ENCODE measurements around the gene PSMB7. TPM values are rescaled to one million over a fixed set of nuclear protein-coding genes. Genes with fewer than 3 reads are reported as not detected.

PSMB7 gene
- total RNA-seq, 2 experiments from 2014 or later, result 69.3 to 71.7 TPM

DNA sequence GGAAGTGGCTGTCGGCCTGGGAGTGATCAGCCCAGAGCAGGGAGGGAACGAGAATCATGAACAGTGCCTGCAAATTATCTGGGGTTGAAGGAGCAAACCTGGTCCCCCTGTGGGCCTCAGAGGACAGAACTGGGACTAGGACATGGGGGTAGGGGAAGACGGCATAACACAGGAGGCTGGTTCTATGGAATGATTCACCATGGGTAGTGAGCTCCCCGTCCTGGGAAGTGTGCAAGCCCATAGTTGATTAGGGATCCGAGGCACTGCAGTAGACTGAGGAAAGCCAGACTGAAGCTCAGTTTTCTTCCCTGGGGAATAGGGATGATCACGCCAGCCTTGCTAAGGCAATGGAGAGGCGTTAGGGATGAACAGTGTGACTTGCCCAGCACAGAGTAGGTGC is 40.6 kb upstream of the PSMB7 start:
- DNase-seq (no peak), ATAC-seq (ENCODE audit: poor library complexity) (no peak)
- ChIA-PET CTCF (no interaction called here), POLR2A (no interaction called here)
- intact Hi-C loops (cut with DNase I, micrococcal nuclease), result no loop called here
- Histone ChIP-seq H3K4me1 (ENCODE audit: insufficient read depth, low read length) (no peaks in the 10 kb centered on the region), H3K27ac (ENCODE audit: low read depth in 1 of 2, low read length in 2 of 2) (no peak overlapping the region), H3K4me3 (ENCODE audit: low read length) (no peak overlapping the region), H3K36me3 (ENCODE audit: insufficient read depth, low read length) (no peaks in the 10 kb centered on the region), H3K27me3 (ENCODE audit: control insufficient read depth in 1 of 2, insufficient read depth in 2 of 2, low read length in 2 of 2) (peaks cover 15 to 20% of the 10 kb centered on the region in 2 experiments), H3K9me3 (ENCODE audit: control insufficient read depth in 1 of 2, insufficient read depth in 1 of 2, low read length in 2 of 2) (peaks cover 0 to 4% of the 10 kb centered on the region in 2 experiments)
- no peak overlapping the region for H3K27ac Mint-ChIP-seq
- peaks cover 2% of the 10 kb centered on the region for H3K9me3 Mint-ChIP-seq
- peaks cover 25% of the 10 kb centered on the region for H3K27me3 Mint-ChIP-seq
- TF ChIP-seq, protein P1, sequence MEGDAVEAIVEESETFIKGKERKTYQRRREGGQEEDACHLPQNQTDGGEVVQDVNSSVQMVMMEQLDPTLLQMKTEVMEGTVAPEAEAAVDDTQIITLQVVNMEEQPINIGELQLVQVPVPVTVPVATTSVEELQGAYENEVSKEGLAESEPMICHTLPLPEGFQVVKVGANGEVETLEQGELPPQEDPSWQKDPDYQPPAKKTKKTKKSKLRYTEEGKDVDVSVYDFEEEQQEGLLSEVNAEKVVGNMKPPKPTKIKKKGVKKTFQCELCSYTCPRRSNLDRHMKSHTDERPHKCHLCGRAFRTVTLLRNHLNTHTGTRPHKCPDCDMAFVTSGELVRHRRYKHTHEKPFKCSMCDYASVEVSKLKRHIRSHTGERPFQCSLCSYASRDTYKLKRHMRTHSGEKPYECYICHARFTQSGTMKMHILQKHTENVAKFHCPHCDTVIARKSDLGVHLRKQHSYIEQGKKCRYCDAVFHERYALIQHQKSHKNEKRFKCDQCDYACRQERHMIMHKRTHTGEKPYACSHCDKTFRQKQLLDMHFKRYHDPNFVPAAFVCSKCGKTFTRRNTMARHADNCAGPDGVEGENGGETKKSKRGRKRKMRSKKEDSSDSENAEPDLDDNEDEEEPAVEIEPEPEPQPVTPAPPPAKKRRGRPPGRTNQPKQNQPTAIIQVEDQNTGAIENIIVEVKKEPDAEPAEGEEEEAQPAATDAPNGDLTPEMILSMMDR (IDR thresholded peaks at IDR 0.05), result no peak
- no peaks in the 10 kb centered on the region for H3K4me1 Mint-ChIP-seq (ENCODE audit: low read depth)
- H3K36me3 Mint-ChIP-seq (ENCODE audit: low read depth), result no peaks in the 10 kb centered on the region
- H3K4me3 Mint-ChIP-seq, result no peak overlapping the region

DNA sequence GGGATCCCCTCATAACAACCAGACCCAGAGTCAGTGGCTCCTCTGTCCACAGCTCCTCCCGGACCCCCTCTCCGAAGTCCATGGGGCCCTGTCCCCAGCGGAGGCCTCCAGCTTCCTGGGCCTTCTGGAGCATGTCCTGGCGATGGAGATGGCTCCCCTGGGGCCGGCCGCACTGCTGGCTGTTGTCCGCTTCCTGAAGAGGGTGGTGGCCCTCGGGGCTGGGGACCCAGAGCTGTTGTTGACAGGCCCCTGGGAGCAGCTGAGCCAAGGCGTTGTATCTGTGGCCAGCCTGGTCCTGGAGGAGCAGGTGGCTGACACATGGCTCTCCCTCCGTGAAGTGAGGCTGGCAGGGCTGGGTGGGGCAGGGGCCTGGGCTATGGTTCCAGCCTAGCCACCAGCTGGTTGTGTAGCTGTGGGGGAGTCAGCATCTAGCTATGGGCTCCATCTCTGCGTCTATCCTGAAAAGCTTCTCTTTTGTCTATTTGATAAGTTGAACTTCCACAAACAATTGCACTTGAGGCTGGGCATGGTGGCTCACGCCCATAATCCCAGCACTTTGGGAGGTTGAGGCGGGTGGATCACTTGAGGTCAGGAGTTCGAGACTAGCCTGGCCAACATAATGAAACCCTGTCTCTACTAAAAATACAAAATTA is 39.7 kb upstream of the PSMB7 start:
- Mint-ChIP-seq H3K36me3 (ENCODE audit: low read depth) (no peaks in the 10 kb centered on the region), H3K27me3 (peaks cover 30% of the 10 kb centered on the region), H3K4me3 (no peak overlapping the region), H3K9me3 (no peaks in the 10 kb centered on the region), H3K27ac (no peak overlapping the region), H3K4me1 (ENCODE audit: low read depth) (no peaks in the 10 kb centered on the region)
- POLR2A ChIA-PET, result no interaction called here
- H3K9me3 ChIP-seq (ENCODE audit: control insufficient read depth in 1 of 2, insufficient read depth in 1 of 2, low read length in 2 of 2), result no peaks in the 10 kb centered on the region
- ATAC-seq (ENCODE audit: poor library complexity) (no peak), DNase-seq (no peak)
- intact Hi-C loops (cut with DNase I, micrococcal nuclease), result no loop called here
- TF ChIP-seq, protein P1 (IDR thresholded peaks at IDR 0.05), result no peak
- H3K36me3 ChIP-seq (ENCODE audit: insufficient read depth, low read length), result no peaks in the 10 kb centered on the region
- H3K27me3 ChIP-seq (ENCODE audit: control insufficient read depth in 1 of 2, insufficient read depth in 2 of 2, low read length in 2 of 2), result peaks cover 21 to 28% of the 10 kb centered on the region in 2 experiments
- CTCF ChIA-PET, result no interaction called here
- H3K4me1 ChIP-seq (ENCODE audit: insufficient read depth, low read length), result peaks cover 4% of the 10 kb centered on the region
- no peak overlapping the region for H3K4me3 ChIP-seq (ENCODE audit: low read length)
- H3K27ac ChIP-seq (ENCODE audit: low read depth in 1 of 2, low read length in 2 of 2), result no peak overlapping the region

GRCh38 chr9:124454296-124454695 is 39.1 kb upstream of the PSMB7 start:
- peaks cover 4% of the 10 kb centered on the region for H3K4me1 ChIP-seq (ENCODE audit: insufficient read depth, low read length)
- no peak for ATAC-seq (ENCODE audit: poor library complexity)
- H3K4me3 ChIP-seq (ENCODE audit: low read length), result no peak overlapping the region
- Mint-ChIP-seq H3K36me3 (ENCODE audit: low read depth) (no peaks in the 10 kb centered on the region), H3K9me3 (no peaks in the 10 kb centered on the region), H3K27ac (no peak overlapping the region), H3K4me3 (no peak overlapping the region), H3K4me1 (ENCODE audit: low read depth) (no peaks in the 10 kb centered on the region), H3K27me3 (peaks cover 37% of the 10 kb centered on the region)
- peaks cover 25 to 35% of the 10 kb centered on the region in 2 experiments for H3K27me3 ChIP-seq (ENCODE audit: control insufficient read depth in 1 of 2, insufficient read depth in 2 of 2, low read length in 2 of 2)
- no peak overlapping the region for H3K27ac ChIP-seq (ENCODE audit: low read depth in 1 of 2, low read length in 2 of 2)
- ChIA-PET POLR2A (no interaction called here), CTCF (no interaction called here)
- TF ChIP-seq, protein P1 (IDR thresholded peaks at IDR 0.05), result no peak
- no peaks in the 10 kb centered on the region for H3K9me3 ChIP-seq (ENCODE audit: control insufficient read depth in 1 of 2, insufficient read depth in 1 of 2, low read length in 2 of 2)
- intact Hi-C loops (cut with DNase I, micrococcal nuclease), result no loop called here
- H3K36me3 ChIP-seq (ENCODE audit: insufficient read depth, low read length), result no peaks in the 10 kb centered on the region
- DNase-seq, result no peak

All from CD4-positive, alpha-beta T cell (primary cell).